ENCODE measurements around the gene HSPG2.

GRCh38 chr1:21961799-21962198, 24.7 kb upstream of the HSPG2 start:
- TF ChIP-seq POLR2A (IDR thresholded peaks at IDR 0.05; ENCODE audit: low read length) (no peak), GATA1 (IDR thresholded peaks at IDR 0.05; ENCODE audit: low read depth, low read length) (no peak)
